ENCODE results near the gene CCL17.

CCL17 gene

GRCh38 chr16:57361404-57361803, 43.2 kb upstream of the CCL17 start:
- TF ChIP-seq, protein P1, sequence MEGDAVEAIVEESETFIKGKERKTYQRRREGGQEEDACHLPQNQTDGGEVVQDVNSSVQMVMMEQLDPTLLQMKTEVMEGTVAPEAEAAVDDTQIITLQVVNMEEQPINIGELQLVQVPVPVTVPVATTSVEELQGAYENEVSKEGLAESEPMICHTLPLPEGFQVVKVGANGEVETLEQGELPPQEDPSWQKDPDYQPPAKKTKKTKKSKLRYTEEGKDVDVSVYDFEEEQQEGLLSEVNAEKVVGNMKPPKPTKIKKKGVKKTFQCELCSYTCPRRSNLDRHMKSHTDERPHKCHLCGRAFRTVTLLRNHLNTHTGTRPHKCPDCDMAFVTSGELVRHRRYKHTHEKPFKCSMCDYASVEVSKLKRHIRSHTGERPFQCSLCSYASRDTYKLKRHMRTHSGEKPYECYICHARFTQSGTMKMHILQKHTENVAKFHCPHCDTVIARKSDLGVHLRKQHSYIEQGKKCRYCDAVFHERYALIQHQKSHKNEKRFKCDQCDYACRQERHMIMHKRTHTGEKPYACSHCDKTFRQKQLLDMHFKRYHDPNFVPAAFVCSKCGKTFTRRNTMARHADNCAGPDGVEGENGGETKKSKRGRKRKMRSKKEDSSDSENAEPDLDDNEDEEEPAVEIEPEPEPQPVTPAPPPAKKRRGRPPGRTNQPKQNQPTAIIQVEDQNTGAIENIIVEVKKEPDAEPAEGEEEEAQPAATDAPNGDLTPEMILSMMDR (IDR thresholded peaks at IDR 0.05) = no peak

- TF ChIP-seq, protein P1 (IDR thresholded peaks at IDR 0.05) = no peak
Observed at GRCh38 chr16:57364143-57364542, 40.4 kb upstream of the CCL17 start.

GRCh38 chr16:57366544-57367040, 38.0 kb upstream of the CCL17 start:
- TF ChIP-seq, protein P1 (IDR thresholded peaks at IDR 0.05) = no peak

GRCh38 chr16:57367116-57367752, 37.3 kb upstream of the CCL17 start:
- TF ChIP-seq, protein P1 (IDR thresholded peaks at IDR 0.05) = no peak

GRCh38 chr16:57371494-57372371, 32.8 kb upstream of the CCL17 start:
- TF ChIP-seq, protein P1 (IDR thresholded peaks at IDR 0.05) = no peak

DNA sequence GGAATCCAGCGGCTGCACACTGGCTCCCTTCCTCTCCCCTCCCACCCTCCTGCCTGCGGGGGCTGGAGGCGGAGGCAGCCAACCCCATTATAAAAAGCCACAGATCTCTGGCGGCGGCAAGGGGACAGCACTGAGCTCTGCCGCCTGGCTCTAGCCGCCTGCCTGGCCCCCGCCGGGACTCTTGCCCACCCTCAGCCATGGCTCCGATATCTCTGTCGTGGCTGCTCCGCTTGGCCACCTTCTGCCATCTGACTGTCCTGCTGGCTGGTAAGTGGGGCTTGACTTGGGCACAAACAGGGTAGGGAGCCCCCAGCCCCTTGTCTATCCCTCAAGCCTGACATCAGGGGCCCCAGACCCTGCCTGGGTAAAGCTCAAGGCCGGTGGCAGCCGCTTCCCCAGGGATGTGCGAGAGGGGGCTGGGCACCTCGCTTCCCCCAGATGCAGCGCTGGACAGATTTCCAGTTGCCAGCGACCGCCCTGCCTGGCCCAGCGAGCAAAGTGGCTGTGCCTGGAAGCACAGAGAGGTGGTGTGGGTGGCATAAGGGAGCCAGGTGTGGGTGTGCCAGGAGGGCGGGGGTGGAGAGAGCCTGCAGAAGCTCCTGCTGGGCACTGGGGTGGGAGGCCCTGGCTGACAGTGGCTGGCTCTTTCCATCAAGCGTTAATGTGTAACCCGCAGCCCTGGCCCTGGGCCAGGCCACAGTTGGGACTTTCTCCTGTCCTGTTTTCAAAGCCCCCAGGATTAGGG, 32.0 kb upstream of the CCL17 start, which contains the start of gene CX3CL1:
CX3CL1 (plus strand) TSS at position 119 of the 745 bp plus-strand sequence; CDS start at position 198, 79 bp downstream.
- TF ChIP-seq, protein P1 (IDR thresholded peaks at IDR 0.05) = no peak

Data from LNCAP (cell line).